Measurements from ENCODE around the gene INPP4B.

Gene INPP4B

GRCh38 chr4:142285222-142285583, 560.9 kb downstream of the INPP4B start:
- Histone ChIP-seq H4K12ac (ENCODE audit: low read depth, low read length) (no peak overlapping the region), H2AK5ac (ENCODE audit: low read length) (no peak overlapping the region), H2BK5ac (ENCODE audit: low read depth, low read length, poor library complexity) (no peak overlapping the region), H3K27ac (ENCODE audit: low read depth, low read length) (no peak overlapping the region), H3K79me2 (ENCODE audit: control insufficient read depth, insufficient read depth, low read length, poor library complexity) (no peaks in the 10 kb centered on the region), H4K8ac (ENCODE audit: low read depth, low read length) (no peak overlapping the region), H3K4me1 (ENCODE audit: control insufficient read depth in 1 of 2, insufficient read depth in 2 of 2, low read length in 2 of 2) (no peaks in the 10 kb centered on the region), H3K9ac (ENCODE audit: low read length) (no peak overlapping the region), H3K18ac (ENCODE audit: low read length) (no peak overlapping the region), H4K91ac (ENCODE audit: low read depth, low read length) (no peak overlapping the region), H2BK12ac (ENCODE audit: low read length) (no peak overlapping the region), H3K27me3 (ENCODE audit: insufficient read depth, low read length) (no peaks in the 10 kb centered on the region), H2AFZ (ENCODE audit: insufficient read depth, low read length, poor library complexity) (no peak overlapping the region), H3K4me3 (ENCODE audit: low read depth, low read length) (no peak overlapping the region), H3K14ac (ENCODE audit: low read length) (no peak overlapping the region), H3K4ac (ENCODE audit: low read depth, low read length) (no peak overlapping the region), H3K23ac (ENCODE audit: low read length) (no peak overlapping the region), H3K9me3 (ENCODE audit: insufficient read depth, low read depth, low read length) (no peaks in the 10 kb centered on the region), H3K4me2 (ENCODE audit: low read length) (no peak overlapping the region), H3K79me1 (ENCODE audit: low read length) (no peaks in the 10 kb centered on the region), H3K36me3 (ENCODE audit: control insufficient read depth in 1 of 2, insufficient read depth in 2 of 2, low read length in 2 of 2) (no peaks in the 10 kb centered on the region), H2BK120ac (ENCODE audit: insufficient read depth, low read length, poor library complexity) (no peak overlapping the region)
- no peak for DNase-seq

- Histone ChIP-seq H3K14ac (ENCODE audit: low read length) (no peak overlapping the region), H3K23ac (ENCODE audit: low read length) (no peak overlapping the region), H3K27me3 (ENCODE audit: insufficient read depth, low read length) (no peaks in the 10 kb centered on the region), H2AK5ac (ENCODE audit: low read length) (no peak overlapping the region), H3K79me2 (ENCODE audit: control insufficient read depth, insufficient read depth, low read length, poor library complexity) (no peaks in the 10 kb centered on the region), H2AFZ (ENCODE audit: insufficient read depth, low read length, poor library complexity) (no peak overlapping the region), H3K18ac (ENCODE audit: low read length) (no peak overlapping the region), H3K79me1 (ENCODE audit: low read length) (no peaks in the 10 kb centered on the region), H3K4me2 (ENCODE audit: low read length) (no peak overlapping the region), H3K27ac (ENCODE audit: low read depth, low read length) (no peak overlapping the region), H2BK120ac (ENCODE audit: insufficient read depth, low read length, poor library complexity) (no peak overlapping the region), H3K4me1 (ENCODE audit: control insufficient read depth in 1 of 2, insufficient read depth in 2 of 2, low read length in 2 of 2) (no peaks in the 10 kb centered on the region), H3K4me3 (ENCODE audit: low read depth, low read length) (no peak overlapping the region), H3K9me3 (ENCODE audit: insufficient read depth, low read depth, low read length) (no peaks in the 10 kb centered on the region), H2BK5ac (ENCODE audit: low read depth, low read length, poor library complexity) (no peak overlapping the region), H3K9ac (ENCODE audit: low read length) (no peak overlapping the region), H3K36me3 (ENCODE audit: control insufficient read depth in 1 of 2, insufficient read depth in 2 of 2, low read length in 2 of 2) (no peaks in the 10 kb centered on the region), H4K91ac (ENCODE audit: low read depth, low read length) (no peak overlapping the region), H3K4ac (ENCODE audit: low read depth, low read length) (no peak overlapping the region), H4K12ac (ENCODE audit: low read depth, low read length) (no peak overlapping the region), H2BK12ac (ENCODE audit: low read length) (no peak overlapping the region), H4K8ac (ENCODE audit: low read depth, low read length) (no peak overlapping the region)
- WGBS (ENCODE audit: extremely low coverage, insufficient coverage, insufficient read length) = 100% methylated on average over 2 of the region's 9 CpGs
- DNase-seq = no peak
These were observed 561.5 kb downstream of the INPP4B start for GRCh38 chr4:142284402-142285221.

GRCh38 chr4:142282870-142283431, 563.1 kb downstream of the INPP4B start:
- H4K8ac ChIP-seq (ENCODE audit: low read depth, low read length) = no peak overlapping the region
- no peaks in the 10 kb centered on the region for H3K27me3 ChIP-seq (ENCODE audit: insufficient read depth, low read length)
- no peak overlapping the region for H3K4ac ChIP-seq (ENCODE audit: low read depth, low read length)
- H2AFZ ChIP-seq (ENCODE audit: insufficient read depth, low read length, poor library complexity) = no peak overlapping the region
- H3K79me1 ChIP-seq (ENCODE audit: low read length) = no peaks in the 10 kb centered on the region
- H3K27ac ChIP-seq (ENCODE audit: low read depth, low read length) = no peak overlapping the region
- no peaks in the 10 kb centered on the region for H3K36me3 ChIP-seq (ENCODE audit: control insufficient read depth in 1 of 2, insufficient read depth in 2 of 2, low read length in 2 of 2)
- H4K91ac ChIP-seq (ENCODE audit: low read depth, low read length) = no peak overlapping the region
- no peaks in the 10 kb centered on the region for H3K79me2 ChIP-seq (ENCODE audit: control insufficient read depth, insufficient read depth, low read length, poor library complexity)
- no peak overlapping the region for H4K12ac ChIP-seq (ENCODE audit: low read depth, low read length)
- H3K4me1 ChIP-seq (ENCODE audit: control insufficient read depth in 1 of 2, insufficient read depth in 2 of 2, low read length in 2 of 2) = no peaks in the 10 kb centered on the region
- H2AK5ac ChIP-seq (ENCODE audit: low read length) = no peak overlapping the region
- H2BK12ac ChIP-seq (ENCODE audit: low read length) = no peak overlapping the region
- no peak overlapping the region for H3K23ac ChIP-seq (ENCODE audit: low read length)
- no peak overlapping the region for H3K9ac ChIP-seq (ENCODE audit: low read length)
- no peaks in the 10 kb centered on the region for H3K9me3 ChIP-seq (ENCODE audit: insufficient read depth, low read depth, low read length)
- no peak overlapping the region for H3K4me2 ChIP-seq (ENCODE audit: low read length)
- H2BK120ac ChIP-seq (ENCODE audit: insufficient read depth, low read length, poor library complexity) = no peak overlapping the region
- DNase-seq = peak in 1 of 2 donors; percentile 31
- no peak overlapping the region for H3K14ac ChIP-seq (ENCODE audit: low read length)
- WGBS (ENCODE audit: extremely low coverage, insufficient coverage, insufficient read length) = 100% methylated on average over 1 of the region's 2 CpGs
- H3K4me3 ChIP-seq (ENCODE audit: low read depth, low read length) = no peak overlapping the region
- H3K18ac ChIP-seq (ENCODE audit: low read length) = no peak overlapping the region
- no peak overlapping the region for H2BK5ac ChIP-seq (ENCODE audit: low read depth, low read length, poor library complexity)

GRCh38 chr4:142281999-142282398, 564.1 kb downstream of the INPP4B start:
- Histone ChIP-seq H3K4me3 (ENCODE audit: low read depth, low read length) (no peak overlapping the region), H4K8ac (ENCODE audit: low read depth, low read length) (no peak overlapping the region), H3K9ac (ENCODE audit: low read length) (no peak overlapping the region), H2BK120ac (ENCODE audit: insufficient read depth, low read length, poor library complexity) (no peak overlapping the region), H3K4ac (ENCODE audit: low read depth, low read length) (no peak overlapping the region), H3K4me2 (ENCODE audit: low read length) (no peak overlapping the region), H3K18ac (ENCODE audit: low read length) (no peak overlapping the region), H3K79me1 (ENCODE audit: low read length) (no peaks in the 10 kb centered on the region), H3K27ac (ENCODE audit: low read depth, low read length) (no peak overlapping the region), H3K14ac (ENCODE audit: low read length) (no peak overlapping the region), H3K27me3 (ENCODE audit: insufficient read depth, low read length) (no peaks in the 10 kb centered on the region), H3K23ac (ENCODE audit: low read length) (no peak overlapping the region), H3K4me1 (ENCODE audit: control insufficient read depth in 1 of 2, insufficient read depth in 2 of 2, low read length in 2 of 2) (no peaks in the 10 kb centered on the region), H2AFZ (ENCODE audit: insufficient read depth, low read length, poor library complexity) (no peak overlapping the region), H2BK5ac (ENCODE audit: low read depth, low read length, poor library complexity) (no peak overlapping the region), H3K9me3 (ENCODE audit: insufficient read depth, low read depth, low read length) (no peaks in the 10 kb centered on the region), H2AK5ac (ENCODE audit: low read length) (no peak overlapping the region), H4K91ac (ENCODE audit: low read depth, low read length) (no peak overlapping the region), H3K79me2 (ENCODE audit: control insufficient read depth, insufficient read depth, low read length, poor library complexity) (no peaks in the 10 kb centered on the region), H4K12ac (ENCODE audit: low read depth, low read length) (no peak overlapping the region), H2BK12ac (ENCODE audit: low read length) (no peak overlapping the region), H3K36me3 (ENCODE audit: control insufficient read depth in 1 of 2, insufficient read depth in 2 of 2, low read length in 2 of 2) (no peaks in the 10 kb centered on the region)
- WGBS (ENCODE audit: extremely low coverage, insufficient coverage, insufficient read length) = no CpG with 5 or more reads among the region's 1 CpG
- DNase-seq = no peak
